Mesenchymal stem cell (in vitro differentiated cells and primary cell): ENCODE results near the gene KLRC1.
"Not testable (repeated sequence)": the region's sequence is repeated elsewhere in the genome, so short reads cannot be mapped to it uniquely, and the experiment has no call there.

Experiments
- DNase-seq: peaks from one replicate; pipeline ENCODE4 v3.0.0-alpha.2; 2013
- H2AFZ ChIP-seq: one replicate; pipeline ENCODE4 v1.6.1; 2013; ENCODE audit warnings: low read depth, mild to moderate bottlenecking, control low read depth, inconsistent platforms, low read length, moderate library complexity
- H2AK5ac ChIP-seq: 2 replicates; pipeline ENCODE4 v1.6.1; 2013; ENCODE audit warnings: low read length, moderate library complexity, mild to moderate bottlenecking, inconsistent platforms; ENCODE audit not compliant: severe bottlenecking
- H2BK120ac ChIP-seq: one replicate; pipeline ENCODE4 v1.6.1; 2013; ENCODE audit warnings: low read depth, mild to moderate bottlenecking, inconsistent platforms, low read length, moderate library complexity
- H2BK12ac ChIP-seq, 2 experiments: one replicate each; pipeline ENCODE4 v1.6.1; 2013; ENCODE audit warnings: inconsistent platforms in 2 of 2, low read length in 2 of 2, mild to moderate bottlenecking in 2 of 2, moderate library complexity in 2 of 2, control low read depth in 1 of 2
- H2BK15ac ChIP-seq: one replicate; pipeline ENCODE4 v1.6.1; 2013; ENCODE audit warnings: mild to moderate bottlenecking, low read depth, inconsistent platforms; ENCODE audit not compliant: poor library complexity, severe bottlenecking
- H2BK5ac ChIP-seq: 2 replicates; pipeline ENCODE4 v1.6.1; 2013; ENCODE audit warnings: low read depth, mild to moderate bottlenecking, low read length, control low read depth, inconsistent platforms; ENCODE audit not compliant: poor library complexity, severe bottlenecking
- H3K14ac ChIP-seq, 2 experiments: one replicate each; pipeline ENCODE4 v1.6.1; 2013; ENCODE audit warnings: inconsistent platforms in 2 of 2, low read length in 2 of 2, control low read depth in 1 of 2, mild to moderate bottlenecking in 1 of 2, moderate library complexity in 1 of 2
- H3K18ac ChIP-seq, 2 experiments: one replicate each; pipeline ENCODE4 v1.6.1; 2013; ENCODE audit warnings: inconsistent platforms in 2 of 2, low read length in 2 of 2, control low read depth in 1 of 2, low read depth in 1 of 2, mild to moderate bottlenecking in 1 of 2
- H3K23ac ChIP-seq, 2 experiments: one replicate each; pipeline ENCODE4 v1.6.1; 2013; ENCODE audit warnings: inconsistent platforms in 2 of 2, low read length in 2 of 2, mild to moderate bottlenecking in 2 of 2, moderate library complexity in 2 of 2, control low read depth in 1 of 2
- H3K27ac ChIP-seq: 2 replicates; pipeline ENCODE4 v1.5.1; 2013; ENCODE audit warnings: mild to moderate bottlenecking, moderate library complexity, low read length, control low read depth, inconsistent platforms; ENCODE audit not compliant: poor library complexity, severe bottlenecking
- H3K27me3 ChIP-seq, 2 experiments: 2 replicates each; pipeline versions ENCODE4 v1.6.1 to v1.7.0; 2013; ENCODE audit warnings: low read length in 2 of 2, mild to moderate bottlenecking in 2 of 2, moderate library complexity in 2 of 2, control low read depth in 1 of 2, inconsistent platforms in 1 of 2; ENCODE audit not compliant: control insufficient read depth in 1 of 2, insufficient read depth in 1 of 2
- H3K36me3 ChIP-seq, 2 experiments: 2 replicates each; pipeline versions ENCODE4 v1.6.1 to v1.7.0; 2013; ENCODE audit warnings: low read length in 2 of 2, control low read depth in 1 of 2, inconsistent platforms in 1 of 2, low read depth in 1 of 2, mild to moderate bottlenecking in 1 of 2; ENCODE audit not compliant: insufficient read depth in 2 of 2, control insufficient read depth in 1 of 2
- H3K4ac ChIP-seq, 2 experiments: one replicate each; pipeline ENCODE4 v1.6.1; 2013; ENCODE audit warnings: inconsistent platforms in 2 of 2, low read length in 2 of 2, mild to moderate bottlenecking in 2 of 2, moderate library complexity in 2 of 2, control low read depth in 1 of 2, low read depth in 1 of 2
- H3K4me1 ChIP-seq: 2 replicates; pipeline ENCODE4 v1.6.1; 2013; ENCODE audit warnings: low read depth, low read length, control low read depth; ENCODE audit not compliant: control insufficient read depth, insufficient read depth
- H3K4me2 ChIP-seq: 2 replicates; pipeline ENCODE4 v1.6.1; 2013; ENCODE audit warnings: low read length, mild to moderate bottlenecking, inconsistent platforms; ENCODE audit not compliant: poor library complexity, severe bottlenecking
- H3K4me3 ChIP-seq, 2 experiments: 2 replicates each; pipeline versions ENCODE4 v1.5.1 to v1.7.0; 2013; ENCODE audit warnings: low read length in 2 of 2, mild to moderate bottlenecking in 2 of 2, control low read depth in 1 of 2, low read depth in 1 of 2; ENCODE audit not compliant: insufficient read depth in 1 of 2
- H3K79me1 ChIP-seq: replicated peaks from 2 replicates; pipeline ENCODE4 v1.6.1; 2013; ENCODE audit warnings: mild to moderate bottlenecking, control low read depth, low read length, inconsistent platforms; ENCODE audit not compliant: poor library complexity, severe bottlenecking
- H3K9ac ChIP-seq: 2 replicates; pipeline ENCODE4 v1.7.0; 2013; ENCODE audit warnings: mild to moderate bottlenecking, low read length, moderate library complexity
- H3K9me3 ChIP-seq: 2 replicates; pipeline ENCODE4 v1.7.0; 2013; ENCODE audit warnings: mild to moderate bottlenecking, low read length; ENCODE audit not compliant: control insufficient read depth
- H4K8ac ChIP-seq: one replicate; pipeline ENCODE4 v1.6.1; 2013; ENCODE audit warnings: inconsistent platforms, mild to moderate bottlenecking, low read length, moderate library complexity
- H4K91ac ChIP-seq: one replicate; pipeline ENCODE4 v1.6.1; 2013; ENCODE audit warnings: mild to moderate bottlenecking, low read length, inconsistent platforms
- WGBS: methylation state at CpG from one replicate; pipeline ENCODE4 v1.1.7; 2013; ENCODE audit warnings: mixed read lengths; 5-methylcytosine and 5-hydroxymethylcytosine counted together

Gene KLRC1

GRCh38 chr12:10430623-10431022 lies 22.6 kb downstream of the KLRC1 start:
- not testable (repeated sequence) for H3K27ac ChIP-seq, H2AFZ ChIP-seq, H3K4me2 ChIP-seq, H2BK120ac ChIP-seq, H3K9ac ChIP-seq, H3K79me1 ChIP-seq, H3K4me1 ChIP-seq, H3K18ac ChIP-seq, H2BK15ac ChIP-seq, H3K27me3 ChIP-seq, H2BK12ac ChIP-seq, H3K4me3 ChIP-seq, H3K9me3 ChIP-seq, H3K23ac ChIP-seq, H3K14ac ChIP-seq, H3K36me3 ChIP-seq, H2BK5ac ChIP-seq, H4K8ac ChIP-seq, H2AK5ac ChIP-seq, DNase-seq, H3K4ac ChIP-seq, H4K91ac ChIP-seq
- 93% methylated on average over 2 of the region's 4 CpGs for WGBS

DNA sequence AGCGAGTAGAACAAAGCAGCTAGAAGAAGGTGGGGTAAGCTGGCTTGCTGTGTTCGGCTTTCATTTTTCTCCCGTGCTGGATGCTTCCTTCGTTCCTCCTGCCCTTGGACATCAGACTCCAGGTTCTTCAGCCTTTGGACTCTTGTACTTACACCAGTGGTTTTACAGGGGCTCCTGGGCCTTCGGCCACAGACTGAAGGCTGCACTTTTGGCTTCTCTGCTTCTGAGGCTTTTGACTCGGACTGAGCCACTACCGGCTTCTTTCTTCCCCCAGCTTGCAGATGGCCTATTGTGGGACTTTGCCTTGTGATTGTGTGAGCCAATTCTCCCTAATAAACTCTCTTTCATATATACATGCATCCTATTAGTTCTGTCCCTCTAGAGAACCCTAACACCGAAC lies 27.2 kb downstream of the KLRC1 start:
- WGBS = 100% methylated on average over 5 of the region's 8 CpGs

DNA sequence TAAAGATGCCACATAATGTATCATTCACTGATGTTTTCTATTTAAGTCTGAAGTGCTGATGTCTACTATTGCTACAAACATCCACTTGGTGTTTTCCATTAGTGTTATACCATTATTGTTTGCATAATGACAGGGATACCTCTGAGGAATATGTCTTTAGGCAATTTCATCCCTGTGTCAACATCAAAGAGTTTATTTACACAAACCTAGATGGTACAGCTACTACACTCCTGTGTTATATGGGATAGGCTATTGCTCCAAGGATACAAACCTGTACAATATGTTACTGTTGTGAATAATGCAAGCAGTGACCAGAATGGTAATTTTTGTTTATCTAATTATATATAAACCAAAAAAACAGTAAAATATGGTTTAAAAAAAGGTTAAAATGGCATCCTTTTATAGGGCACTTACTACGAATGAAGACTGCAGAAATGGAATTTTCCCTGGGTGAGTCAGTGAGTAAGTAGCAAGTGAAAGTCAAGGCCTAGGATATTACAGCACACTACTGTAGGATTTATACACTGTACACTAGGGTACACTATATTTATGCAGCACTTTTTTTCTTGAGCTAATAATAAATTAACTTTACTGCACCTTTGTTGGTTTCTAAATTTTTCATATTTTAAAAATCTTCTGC lies 28.8 kb downstream of the KLRC1 start:
- no CpG with 5 or more reads among the region's 1 CpG for WGBS

More for the DNA sequence above, 27.2 kb downstream of the KLRC1 start:
- H4K91ac ChIP-seq, H3K4ac ChIP-seq, H2BK12ac ChIP-seq, DNase-seq, H2AK5ac ChIP-seq, H3K14ac ChIP-seq, H3K27ac ChIP-seq, H3K9me3 ChIP-seq, H2BK15ac ChIP-seq, H2BK5ac ChIP-seq, H3K4me3 ChIP-seq, H4K8ac ChIP-seq, H2AFZ ChIP-seq, H3K9ac ChIP-seq, H3K79me1 ChIP-seq, H3K18ac ChIP-seq, H3K23ac ChIP-seq, H3K27me3 ChIP-seq, H3K4me2 ChIP-seq, H3K4me1 ChIP-seq, H2BK120ac ChIP-seq, H3K36me3 ChIP-seq: not testable (repeated sequence)

DNA sequence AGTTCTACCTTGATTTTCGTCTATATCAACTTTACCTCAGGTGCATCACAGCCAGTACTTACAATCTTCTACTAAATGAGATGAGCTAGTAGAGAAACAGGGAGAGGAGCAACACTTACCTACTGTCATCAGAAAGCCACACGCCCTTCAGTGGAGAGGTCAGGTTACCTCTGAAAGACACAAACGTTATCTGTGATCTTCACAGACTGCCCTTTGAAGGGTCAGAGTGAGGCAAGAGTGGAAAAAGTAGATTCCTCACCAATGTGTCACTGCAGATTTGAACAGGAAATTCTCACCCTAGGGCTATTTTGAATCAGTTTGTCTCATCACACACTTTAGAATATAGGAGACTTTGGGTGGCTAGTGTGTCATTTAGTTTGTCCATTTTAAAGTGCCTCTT lies 31.0 kb downstream of the KLRC1 start:
- not testable (repeated sequence) for H3K9me3 ChIP-seq, H3K4me1 ChIP-seq, H3K79me1 ChIP-seq, H2BK12ac ChIP-seq, H4K91ac ChIP-seq, H3K14ac ChIP-seq, H2BK120ac ChIP-seq, H3K4me3 ChIP-seq, H3K36me3 ChIP-seq, H2AK5ac ChIP-seq, H2BK15ac ChIP-seq, H3K23ac ChIP-seq, DNase-seq, H4K8ac ChIP-seq, H2AFZ ChIP-seq, H3K9ac ChIP-seq, H3K18ac ChIP-seq, H3K4ac ChIP-seq, H3K4me2 ChIP-seq, H3K27ac ChIP-seq, H3K27me3 ChIP-seq, H2BK5ac ChIP-seq
- WGBS = no CpG with 5 or more reads among the region's 3 CpGs

More for the DNA sequence above, 28.8 kb downstream of the KLRC1 start:
- not testable (repeated sequence) for H3K4me2 ChIP-seq, H3K79me1 ChIP-seq, H3K9ac ChIP-seq, H3K9me3 ChIP-seq, H3K4me1 ChIP-seq, H3K14ac ChIP-seq, H2BK15ac ChIP-seq, H2BK5ac ChIP-seq, H3K23ac ChIP-seq, DNase-seq, H4K91ac ChIP-seq, H3K4ac ChIP-seq, H2AFZ ChIP-seq, H4K8ac ChIP-seq, H3K4me3 ChIP-seq, H2BK12ac ChIP-seq, H3K18ac ChIP-seq, H2AK5ac ChIP-seq, H3K27me3 ChIP-seq, H3K27ac ChIP-seq, H2BK120ac ChIP-seq, H3K36me3 ChIP-seq
